Fibroblast of lung (primary cell): ENCODE measurements around the gene KAT7.

ENCODE experiments used
- EZH2 ChIP-seq: IDR thresholded peaks from 2 replicates; pipeline ENCODE4 v1.5.1; 2012; ENCODE audit warnings: low read length, control low read depth, mild to moderate bottlenecking; ENCODE audit errors: missing control alignments
- TF ChIP-seq, protein P1 (sequence below), 2 donors: IDR thresholded peaks in 1 of 2; conservative IDR thresholded peaks in 1 of 2; 1 replicate in 1 of 2; 2 replicates in 1 of 2; pipeline ENCODE4 v1.5.1; 2011 to 2012; ENCODE audit warnings: low read length in 2 of 2, control low read depth in 1 of 2, inconsistent platforms in 1 of 2, low read depth in 1 of 2, mild to moderate bottlenecking in 1 of 2

DNA sequence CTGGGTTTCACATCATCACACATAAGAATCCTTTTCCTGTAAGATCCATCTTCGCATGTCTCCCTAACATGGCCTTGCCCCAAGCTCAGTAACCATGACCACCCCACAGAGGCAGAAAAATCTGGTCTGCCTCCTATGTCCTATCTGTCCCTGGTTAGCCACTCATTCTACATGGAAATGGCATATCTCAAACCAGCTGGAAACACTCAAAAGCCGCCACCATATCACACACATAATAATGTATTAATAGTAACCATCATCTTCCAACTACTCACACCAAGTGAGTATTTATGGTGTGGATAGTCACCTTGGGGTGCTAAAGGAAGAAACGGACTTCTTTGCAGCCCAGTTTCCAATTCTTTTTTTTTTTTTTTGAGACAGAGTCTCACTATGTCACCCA lies 36.0 kb upstream of the KAT7 start:
- TF ChIP-seq, protein P1, sequence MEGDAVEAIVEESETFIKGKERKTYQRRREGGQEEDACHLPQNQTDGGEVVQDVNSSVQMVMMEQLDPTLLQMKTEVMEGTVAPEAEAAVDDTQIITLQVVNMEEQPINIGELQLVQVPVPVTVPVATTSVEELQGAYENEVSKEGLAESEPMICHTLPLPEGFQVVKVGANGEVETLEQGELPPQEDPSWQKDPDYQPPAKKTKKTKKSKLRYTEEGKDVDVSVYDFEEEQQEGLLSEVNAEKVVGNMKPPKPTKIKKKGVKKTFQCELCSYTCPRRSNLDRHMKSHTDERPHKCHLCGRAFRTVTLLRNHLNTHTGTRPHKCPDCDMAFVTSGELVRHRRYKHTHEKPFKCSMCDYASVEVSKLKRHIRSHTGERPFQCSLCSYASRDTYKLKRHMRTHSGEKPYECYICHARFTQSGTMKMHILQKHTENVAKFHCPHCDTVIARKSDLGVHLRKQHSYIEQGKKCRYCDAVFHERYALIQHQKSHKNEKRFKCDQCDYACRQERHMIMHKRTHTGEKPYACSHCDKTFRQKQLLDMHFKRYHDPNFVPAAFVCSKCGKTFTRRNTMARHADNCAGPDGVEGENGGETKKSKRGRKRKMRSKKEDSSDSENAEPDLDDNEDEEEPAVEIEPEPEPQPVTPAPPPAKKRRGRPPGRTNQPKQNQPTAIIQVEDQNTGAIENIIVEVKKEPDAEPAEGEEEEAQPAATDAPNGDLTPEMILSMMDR (conservative IDR thresholded peaks at IDR 0.05 in 1 of 2, IDR thresholded peaks at IDR 0.05 in 1 of 2; ENCODE audit: low read depth in 1 of 2, low read length in 2 of 2): no peak
- TF ChIP-seq EZH2: no peak
